Measurements from ENCODE around the gene FSTL1.

FSTL1 gene

GRCh38 chr3:120438216-120438615 is 12.6 kb downstream of the FSTL1 start:
- no peak for DNase-seq

GRCh38 chr3:120437559-120437958 is 13.2 kb downstream of the FSTL1 start:
- DNase-seq, result no peak

GRCh38 chr3:120436523-120437050 is 14.2 kb downstream of the FSTL1 start:
- no peak for DNase-seq

- DNase-seq, result no peak
Observed at GRCh38 chr3:120435621-120436020, 15.2 kb downstream of the FSTL1 start.

- DNase-seq, result no peak
Observed at GRCh38 chr3:120433662-120434331, 17.0 kb downstream of the FSTL1 start.

GRCh38 chr3:120432150-120432860 is 18.5 kb downstream of the FSTL1 start:
- no peak for DNase-seq

GRCh38 chr3:120429921-120430361 is 20.9 kb downstream of the FSTL1 start:
- DNase-seq, result no peak

- no peak for DNase-seq
Observed at GRCh38 chr3:120428924-120429323, 21.9 kb downstream of the FSTL1 start.

- no peak for DNase-seq
Observed at GRCh38 chr3:120427201-120427600, 23.6 kb downstream of the FSTL1 start.

- DNase-seq, result no peak
Observed at GRCh38 chr3:120425572-120426250, 25.1 kb downstream of the FSTL1 start.

- no peak for DNase-seq
Observed at GRCh38 chr3:120424976-120425570, 25.7 kb downstream of the FSTL1 start.

- DNase-seq, result no peak
Observed at GRCh38 chr3:120424506-120424905, 26.3 kb downstream of the FSTL1 start.

- no peak for DNase-seq
Observed at GRCh38 chr3:120423432-120423831, 27.4 kb downstream of the FSTL1 start.

- no peak for DNase-seq
Observed at GRCh38 chr3:120421926-120422325, 28.9 kb downstream of the FSTL1 start.

- peak; percentile 18 for DNase-seq
Observed at GRCh38 chr3:120420928-120421551, 29.8 kb downstream of the FSTL1 start.

- DNase-seq, result no peak
Observed at GRCh38 chr3:120420360-120420759, 30.4 kb downstream of the FSTL1 start.

- DNase-seq, result no peak
Observed at GRCh38 chr3:120419797-120420196, 31.0 kb downstream of the FSTL1 start.

- DNase-seq, result peak; percentile 82
Observed at GRCh38 chr3:120418866-120419490, 31.8 kb downstream of the FSTL1 start.

- no peak for DNase-seq
Observed at GRCh38 chr3:120418446-120418845, 32.3 kb downstream of the FSTL1 start.

GRCh38 chr3:120417272-120417911 is 33.4 kb downstream of the FSTL1 start:
- DNase-seq, result peak; percentile 98

- DNase-seq, result no peak
Observed at GRCh38 chr3:120416868-120417267, 33.9 kb downstream of the FSTL1 start.

- DNase-seq, result no peak
Observed at GRCh38 chr3:120415756-120416155, 35.0 kb downstream of the FSTL1 start.

Measured in hematopoietic multipotent progenitor cell treated with erythropoietin and hydrocortisone succinate and interleukin-3 and kit ligand, for 4 days (in vitro differentiated cells).